SJSA1 (cell line): ENCODE results near the gene OTULIN. TPM values are rescaled to one million over a fixed set of nuclear protein-coding genes. Genes with fewer than 3 reads are reported as not detected.
A peak's percentile ranks its signal among the peaks of the same experiment; 100 is the strongest.

Source experiments
- DNase-seq, 2 experiments: peaks; one replicate each; pipeline ENCODE4 v3.0.0-alpha.2; 2015 to 2020; ENCODE audit warnings: low spot score in 2 of 2, low read depth in 1 of 2
- H3K27ac ChIP-seq: fragments of 250-450 bp; sonication (Bioruptor Pico); 2 replicates; pipeline ENCODE4 v1.5.1; 2020; ENCODE audit warnings: mild to moderate bottlenecking, moderate library complexity
- H3K27me3 ChIP-seq: fragments of 250-450 bp; sonication (Bioruptor Pico); replicated peaks from 2 replicates; pipeline ENCODE4 v1.5.1; 2020; ENCODE audit warnings: mild to moderate bottlenecking, moderate library complexity
- H3K36me3 ChIP-seq: fragments of 250-450 bp; sonication (Bioruptor Pico); 2 replicates; pipeline ENCODE4 v1.5.1; 2020; ENCODE audit warnings: mild to moderate bottlenecking
- H3K4me1 ChIP-seq: fragments of 250-450 bp; sonication (Bioruptor Pico); replicated peaks from 2 replicates; pipeline ENCODE4 v1.6.1; 2021; ENCODE audit warnings: mild to moderate bottlenecking
- H3K4me3 ChIP-seq: fragments of 250-450 bp; sonication (Bioruptor Pico); 2 replicates; pipeline ENCODE4 v1.5.1; 2020; ENCODE audit warnings: mild to moderate bottlenecking
- H3K9me3 ChIP-seq: fragments of 250-450 bp; sonication (Bioruptor Pico); replicated peaks from 2 replicates; pipeline ENCODE4 v1.5.1; 2020; ENCODE audit warnings: mild to moderate bottlenecking
- total RNA-seq: library from RNA; depleted of rRNA; stranded (reverse); fragments of >200 nt; shearing (Covaris generic); gene quantifications from 2 replicates; pipeline ENCODE4 v1.2.3, GENCODE V29; 2014

Gene OTULIN
- total RNA-seq, 1 experiment from 2014 or later = 47.0 TPM

DNA sequence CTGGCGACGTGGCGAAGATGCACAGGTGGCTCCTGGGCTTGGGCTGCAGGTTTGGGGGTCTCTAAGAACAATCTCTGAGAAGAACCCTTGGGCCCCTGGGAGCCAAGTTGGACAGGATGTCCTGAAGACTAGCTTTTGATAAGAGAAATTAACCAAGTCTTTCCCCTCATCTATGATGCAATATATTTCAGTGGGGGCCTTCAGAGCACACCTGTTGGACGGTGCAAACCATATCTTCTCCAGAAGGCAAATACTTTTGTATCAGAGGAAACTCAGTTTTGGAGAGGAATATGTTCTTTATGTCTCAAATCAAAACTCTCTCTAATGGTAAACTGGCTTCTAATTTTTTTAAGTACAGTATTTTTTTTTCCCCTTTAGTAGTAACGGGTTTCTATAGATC, 28.6 kb downstream of the OTULIN start:
- Histone ChIP-seq H3K4me3 (no peak overlapping the region), H3K9me3 (no peaks in the 10 kb centered on the region), H3K4me1 (no peaks in the 10 kb centered on the region), H3K36me3 (peaks cover 95% of the 10 kb centered on the region), H3K27me3 (no peaks in the 10 kb centered on the region), H3K27ac (no peak overlapping the region)
- DNase-seq = no peak

DNA sequence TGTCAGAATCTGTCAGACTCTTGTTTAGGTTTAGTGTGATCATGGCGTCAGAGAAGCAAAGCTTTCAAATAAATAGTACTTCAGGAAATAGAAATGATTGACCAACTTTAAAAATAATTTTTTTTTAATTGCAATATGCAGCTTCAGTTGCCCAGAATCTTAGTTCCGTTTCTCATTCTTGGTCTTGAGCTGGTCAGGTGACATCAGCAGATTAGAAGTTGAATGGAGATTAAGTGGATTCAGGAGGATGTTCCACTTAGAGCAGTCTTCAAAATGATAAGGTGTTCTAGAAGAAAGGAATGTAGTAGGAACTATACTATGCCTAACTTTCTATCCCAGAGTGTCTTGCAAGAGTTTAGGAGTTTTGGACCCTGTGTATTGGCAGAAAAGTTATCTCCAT, 30.6 kb downstream of the OTULIN start:
- H3K4me3 ChIP-seq = no peak overlapping the region
- no peaks in the 10 kb centered on the region for H3K9me3 ChIP-seq
- H3K4me1 ChIP-seq = no peaks in the 10 kb centered on the region
- no peak overlapping the region for H3K27ac ChIP-seq
- no peaks in the 10 kb centered on the region for H3K27me3 ChIP-seq
- H3K36me3 ChIP-seq = peaks cover 93% of the 10 kb centered on the region
- DNase-seq = no peak

DNA sequence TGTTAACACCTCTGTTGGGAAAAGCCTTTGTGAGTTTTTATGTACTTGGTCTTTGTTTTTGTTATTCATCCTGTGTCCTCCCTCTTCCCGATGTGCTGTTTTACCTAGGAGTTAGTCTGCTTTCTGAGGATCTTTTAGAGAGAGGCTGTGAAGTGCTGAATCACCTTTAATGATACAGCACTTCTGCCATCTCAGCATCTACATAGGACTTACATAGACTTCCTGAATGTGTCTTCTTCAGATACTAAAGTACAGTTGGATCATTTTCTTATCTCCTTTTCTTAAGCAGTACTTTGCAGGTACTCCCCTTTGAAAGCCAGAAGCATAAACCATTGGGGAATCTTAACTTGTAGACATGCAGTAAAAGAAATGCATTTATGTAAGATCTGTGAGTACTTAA, 31.5 kb downstream of the OTULIN start:
- H3K4me1 ChIP-seq = no peaks in the 10 kb centered on the region
- H3K4me3 ChIP-seq = no peak overlapping the region
- no peak for DNase-seq
- no peak overlapping the region for H3K27ac ChIP-seq
- no peaks in the 10 kb centered on the region for H3K27me3 ChIP-seq
- peaks cover 84% of the 10 kb centered on the region for H3K36me3 ChIP-seq
- H3K9me3 ChIP-seq = no peaks in the 10 kb centered on the region

DNA sequence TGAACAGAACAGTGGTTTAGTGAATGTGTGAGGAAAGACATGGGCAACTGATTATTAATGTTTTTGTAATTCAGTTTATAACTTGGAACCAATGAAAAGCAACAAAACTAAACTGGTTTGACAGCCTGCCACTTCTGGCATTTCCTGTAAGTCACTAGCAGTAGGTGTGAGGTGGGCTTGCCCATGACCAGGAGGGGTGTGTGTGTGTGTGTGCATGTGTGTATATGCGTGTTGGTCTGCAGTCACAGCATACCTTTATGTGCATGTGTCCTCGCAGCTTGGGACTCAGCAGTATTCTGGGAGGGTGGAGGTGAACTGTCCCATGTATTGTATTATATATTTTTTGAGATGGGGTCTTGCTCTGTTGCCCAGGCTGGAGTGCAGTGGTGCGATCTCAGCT, 32.3 kb downstream of the OTULIN start:
- H3K4me3 ChIP-seq = no peak overlapping the region
- H3K27me3 ChIP-seq = no peaks in the 10 kb centered on the region
- H3K9me3 ChIP-seq = no peaks in the 10 kb centered on the region
- no peaks in the 10 kb centered on the region for H3K4me1 ChIP-seq
- no peak for DNase-seq
- no peak overlapping the region for H3K27ac ChIP-seq
- peaks cover 76% of the 10 kb centered on the region for H3K36me3 ChIP-seq

DNA sequence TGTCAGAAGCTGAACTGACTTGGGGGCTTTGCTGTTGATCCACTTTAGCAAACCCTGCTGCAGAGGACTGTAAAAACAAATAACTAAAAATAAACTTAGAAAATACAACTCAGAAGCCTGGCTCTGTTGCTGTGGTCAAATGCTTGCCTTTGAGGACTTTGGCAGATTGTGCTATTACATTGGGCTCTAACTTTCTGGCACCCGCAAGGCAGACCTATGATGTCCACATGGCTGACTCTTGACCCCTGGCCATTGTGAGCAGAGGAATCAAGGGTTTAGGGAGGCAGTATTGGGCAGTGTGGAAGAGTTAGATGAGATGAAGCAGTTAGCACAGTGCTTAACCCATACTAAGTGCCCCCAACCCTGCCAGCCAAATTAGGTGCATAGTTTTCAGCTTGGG, 34.0 kb downstream of the OTULIN start:
- Histone ChIP-seq H3K27me3 (no peaks in the 10 kb centered on the region), H3K27ac (no peak overlapping the region), H3K9me3 (no peaks in the 10 kb centered on the region), H3K4me3 (no peak overlapping the region), H3K4me1 (no peaks in the 10 kb centered on the region), H3K36me3 (peaks cover 63% of the 10 kb centered on the region)
- no peak for DNase-seq

GRCh38 chr5:14699159-14699558, 34.6 kb downstream of the OTULIN start:
- Histone ChIP-seq H3K4me3 (no peak overlapping the region), H3K4me1 (no peaks in the 10 kb centered on the region), H3K36me3 (peaks cover 56% of the 10 kb centered on the region), H3K27ac (no peak overlapping the region), H3K9me3 (no peaks in the 10 kb centered on the region), H3K27me3 (no peaks in the 10 kb centered on the region)
- DNase-seq = no peak

GRCh38 chr5:14699807-14700400, 35.4 kb downstream of the OTULIN start:
- Histone ChIP-seq H3K9me3 (no peaks in the 10 kb centered on the region), H3K27ac (no peak overlapping the region), H3K36me3 (peaks cover 52% of the 10 kb centered on the region), H3K27me3 (no peaks in the 10 kb centered on the region), H3K4me1 (no peaks in the 10 kb centered on the region), H3K4me3 (no peak overlapping the region)
- no peak for DNase-seq

- Histone ChIP-seq H3K4me3 (no peak overlapping the region), H3K27ac (no peak overlapping the region), H3K27me3 (no peaks in the 10 kb centered on the region), H3K9me3 (no peaks in the 10 kb centered on the region), H3K36me3 (peaks cover 52% of the 10 kb centered on the region), H3K4me1 (peaks cover under 1% of the 10 kb centered on the region)
- DNase-seq = no peak
Observed at GRCh38 chr5:14700478-14701436, 36.2 kb downstream of the OTULIN start.

GRCh38 chr5:14701556-14701955, 37.0 kb downstream of the OTULIN start:
- Histone ChIP-seq H3K27ac (no peak overlapping the region), H3K4me1 (peaks cover 9% of the 10 kb centered on the region), H3K9me3 (no peaks in the 10 kb centered on the region), H3K4me3 (no peak overlapping the region), H3K36me3 (peaks cover 44% of the 10 kb centered on the region), H3K27me3 (no peaks in the 10 kb centered on the region)
- DNase-seq = no peak

DNA sequence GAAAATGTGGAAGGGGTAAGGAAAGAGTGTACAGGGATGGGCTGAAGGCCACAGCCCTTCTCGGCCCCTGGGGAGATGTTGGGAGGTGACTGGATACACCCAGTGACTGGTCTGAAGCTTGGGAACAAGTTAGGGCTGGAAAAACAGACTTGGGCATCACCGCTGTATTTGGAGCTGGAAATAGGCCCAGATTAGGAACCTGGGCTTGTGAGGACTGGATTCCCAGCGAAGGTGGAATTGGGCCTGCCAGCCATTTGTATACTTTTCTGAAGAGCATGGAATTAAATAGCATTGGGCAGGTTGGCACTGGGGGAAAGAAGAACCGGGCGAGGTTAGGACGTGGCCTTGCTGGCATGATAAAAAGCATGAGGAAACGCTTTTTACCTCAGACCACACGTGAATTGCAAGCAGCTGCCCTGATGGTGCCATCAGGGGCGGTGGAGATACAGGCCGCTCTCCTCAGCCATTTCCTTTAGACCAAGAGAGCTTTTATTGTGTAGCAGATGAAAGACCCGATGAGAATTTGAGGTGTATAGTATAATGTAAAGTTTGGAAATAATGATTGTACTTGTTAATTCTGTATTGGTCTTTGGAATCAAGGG, 37.8 kb downstream of the OTULIN start:
- peaks cover 44% of the 10 kb centered on the region for H3K36me3 ChIP-seq
- no peak overlapping the region for H3K27ac ChIP-seq
- no peaks in the 10 kb centered on the region for H3K27me3 ChIP-seq
- H3K4me1 ChIP-seq = peaks cover 13% of the 10 kb centered on the region
- DNase-seq = no peak
- no peak overlapping the region for H3K4me3 ChIP-seq
- no peaks in the 10 kb centered on the region for H3K9me3 ChIP-seq

DNA sequence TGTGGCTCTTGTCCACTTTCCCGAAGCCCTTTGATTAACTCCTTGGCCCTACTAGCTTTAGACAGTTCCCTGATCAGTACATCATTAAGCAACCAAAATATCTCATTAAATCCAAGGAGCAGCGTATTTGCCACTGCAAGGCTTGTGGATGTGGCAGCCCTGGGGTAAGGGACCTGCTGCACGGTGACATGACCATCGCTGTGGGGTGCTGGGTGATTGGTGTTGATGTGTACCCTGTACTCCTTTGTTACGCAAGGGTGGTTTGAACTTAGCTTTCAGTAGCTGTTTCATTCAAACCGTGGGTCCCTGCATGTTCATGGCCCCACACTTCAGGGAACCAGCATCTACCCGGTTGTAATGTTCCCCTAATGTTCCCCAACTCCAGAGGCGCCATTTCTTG, 41.0 kb downstream of the OTULIN start:
- no peak overlapping the region for H3K4me3 ChIP-seq
- H3K9me3 ChIP-seq = no peaks in the 10 kb centered on the region
- no peak for DNase-seq
- H3K4me1 ChIP-seq = peaks cover 13% of the 10 kb centered on the region
- H3K27me3 ChIP-seq = no peaks in the 10 kb centered on the region
- H3K27ac ChIP-seq = no peak overlapping the region
- H3K36me3 ChIP-seq = peaks cover 45% of the 10 kb centered on the region

- peak in 1 of 2 experiments; percentile 17 for DNase-seq
- H3K4me1 ChIP-seq = peaks cover 13% of the 10 kb centered on the region
- no peaks in the 10 kb centered on the region for H3K9me3 ChIP-seq
- no peak overlapping the region for H3K4me3 ChIP-seq
- H3K27ac ChIP-seq = no peak overlapping the region
- H3K27me3 ChIP-seq = no peaks in the 10 kb centered on the region
- H3K36me3 ChIP-seq = peaks cover 55% of the 10 kb centered on the region
Observed at GRCh38 chr5:14706615-14707021, 42.1 kb downstream of the OTULIN start.

- Histone ChIP-seq H3K27me3 (no peaks in the 10 kb centered on the region), H3K27ac (no peak overlapping the region), H3K4me3 (no peak overlapping the region), H3K36me3 (peaks cover 65% of the 10 kb centered on the region), H3K9me3 (no peaks in the 10 kb centered on the region), H3K4me1 (peaks cover 13% of the 10 kb centered on the region)
- DNase-seq = no peak
Observed at GRCh38 chr5:14707811-14708390, 43.4 kb downstream of the OTULIN start.

DNA sequence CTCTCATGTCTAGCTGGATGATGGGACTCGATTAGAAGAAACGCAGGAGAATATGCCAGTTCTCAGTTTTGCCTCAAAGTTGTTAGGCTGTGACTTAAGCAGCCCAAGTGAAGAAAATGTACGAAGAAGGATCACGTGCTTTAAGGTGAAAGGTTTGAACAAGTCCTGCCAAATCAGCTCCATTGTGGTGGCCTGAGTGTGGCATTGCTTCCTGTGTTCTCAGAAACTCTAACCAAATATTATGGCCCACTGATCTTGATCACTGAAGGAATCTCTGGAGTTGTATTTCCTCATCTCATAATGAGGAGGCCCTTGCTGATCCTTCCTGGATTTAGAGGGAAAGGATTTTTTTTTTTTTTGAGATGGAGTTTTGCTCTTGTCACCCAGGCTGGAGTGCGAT, 44.0 kb downstream of the OTULIN start:
- Histone ChIP-seq H3K27ac (no peak overlapping the region), H3K9me3 (no peaks in the 10 kb centered on the region), H3K27me3 (no peaks in the 10 kb centered on the region), H3K36me3 (peaks cover 69% of the 10 kb centered on the region), H3K4me1 (peaks cover 13% of the 10 kb centered on the region), H3K4me3 (no peak overlapping the region)
- DNase-seq = no peak
